Breast epithelium (tissue), 3 donors: ENCODE results near the gene SLC45A3.

Source experiments
- CTCF ChIP-seq, 3 donors: fragments of 450-650 bp; IDR thresholded peaks; one replicate each; pipeline ENCODE4 v1.5.1; 2016 to 2017; ENCODE audit warnings: antibody characterized with exemption in 3 of 3, mild to moderate bottlenecking in 3 of 3, moderate library complexity in 3 of 3
- POLR2AphosphoS5 ChIP-seq, 3 donors: sonication (generic); formaldehyde crosslinking; IDR thresholded peaks; one replicate each; pipeline ENCODE4 v1.6.1; 2017; ENCODE audit warnings: antibody characterized with exemption in 3 of 3

DNA sequence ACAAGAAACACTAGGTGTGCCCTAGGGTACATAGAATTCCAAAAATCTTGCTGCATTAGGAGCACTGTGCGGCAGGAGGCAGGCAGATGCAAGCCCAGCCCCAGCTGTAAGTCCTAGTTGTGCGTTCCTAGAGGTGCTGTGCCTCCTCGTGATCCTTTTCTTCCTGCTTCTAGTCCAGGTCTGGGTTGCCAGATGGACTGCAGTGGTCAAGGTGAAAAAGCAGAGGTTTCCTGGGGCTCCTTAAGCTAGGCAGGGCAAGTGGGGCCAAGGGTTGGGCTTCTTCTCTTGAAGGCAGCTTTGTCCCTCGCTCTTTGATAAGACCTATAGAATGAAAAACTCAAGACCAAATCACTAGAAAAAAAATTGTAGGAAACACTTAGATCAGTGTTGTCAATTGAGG is 21.6 kb upstream of the SLC45A3 start:
- TF ChIP-seq CTCF (IDR thresholded peaks at IDR 0.05), result no peak
- TF ChIP-seq POLR2AphosphoS5 (IDR thresholded peaks at IDR 0.05), result no peak
